Measurements from ENCODE around the gene GART. TPM values are rescaled to one million over a fixed set of nuclear protein-coding genes. Genes with fewer than 3 reads are reported as not detected.
A peak's percentile ranks its signal among the peaks of the same experiment; 100 is the strongest.
"Not testable (repeated sequence)": the region's sequence is repeated elsewhere in the genome, so short reads cannot be mapped to it uniquely, and the experiment has no call there.

Gene GART
- total and polyA plus RNA-seq, 4 donors: 13.6 to 60.6 (median 41.3) TPM

- H3K4me1 ChIP-seq (ENCODE audit: control insufficient read depth in 1 of 2, insufficient read depth in 2 of 2, low read length in 2 of 2): no peaks in the 10 kb centered on the region
- H3K27me3 ChIP-seq (ENCODE audit: control insufficient read depth in 1 of 2, insufficient read depth in 2 of 2, low read length in 1 of 2): no peaks in the 10 kb centered on the region
- H3K36me3 ChIP-seq (ENCODE audit: control insufficient read depth in 1 of 2, insufficient read depth in 2 of 2, low read length in 1 of 2): peaks cover 0 to 13% of the 10 kb centered on the region in 2 donors
- H3K4me3 ChIP-seq (ENCODE audit: low read length in 2 of 2): no peak overlapping the region
- DNase-seq: no peak
- 96 to 99% methylated on average over 4 of the region's 4 CpGs for WGBS, 2 donors
- H3K27ac ChIP-seq (ENCODE audit: low read depth in 1 of 2, low read length in 2 of 2): no peak overlapping the region
- no peaks in the 10 kb centered on the region for H3K9me3 ChIP-seq (ENCODE audit: control insufficient read depth, low read length)
- intact Hi-C loops (cut with DNase I): no loop called here
- no peak for ATAC-seq (ENCODE audit: low FRiP score)
These were observed 30.3 kb downstream of the GART start for GRCh38 chr21:33511639-33512038.

GRCh38 chr21:33510826-33511225 lies 31.1 kb downstream of the GART start:
- 91% methylated on average over 8 of the region's 8 CpGs for WGBS, 2 donors
- Histone ChIP-seq H3K27me3 (ENCODE audit: control insufficient read depth in 1 of 2, insufficient read depth in 2 of 2, low read length in 1 of 2) (no peaks in the 10 kb centered on the region), H3K9me3 (ENCODE audit: control insufficient read depth, low read length) (no peaks in the 10 kb centered on the region), H3K36me3 (ENCODE audit: control insufficient read depth in 1 of 2, insufficient read depth in 2 of 2, low read length in 1 of 2) (peaks cover 0 to 13% of the 10 kb centered on the region in 2 donors), H3K4me3 (ENCODE audit: low read length in 2 of 2) (no peak overlapping the region), H3K27ac (ENCODE audit: low read depth in 1 of 2, low read length in 2 of 2) (no peak overlapping the region), H3K4me1 (ENCODE audit: control insufficient read depth in 1 of 2, insufficient read depth in 2 of 2, low read length in 2 of 2) (no peaks in the 10 kb centered on the region)
- no peak for DNase-seq
- ATAC-seq (ENCODE audit: low FRiP score): no peak
- intact Hi-C loops (cut with DNase I): no loop called here

- H3K27ac ChIP-seq (ENCODE audit: low read depth in 1 of 2, low read length in 2 of 2); DNase-seq; H3K4me1 ChIP-seq (ENCODE audit: control insufficient read depth in 1 of 2, insufficient read depth in 2 of 2, low read length in 2 of 2); H3K4me3 ChIP-seq (ENCODE audit: low read length in 2 of 2); H3K27me3 ChIP-seq (ENCODE audit: control insufficient read depth in 1 of 2, insufficient read depth in 2 of 2, low read length in 1 of 2); ATAC-seq (ENCODE audit: low FRiP score); intact Hi-C loops (cut with DNase I); H3K9me3 ChIP-seq (ENCODE audit: control insufficient read depth, low read length): not testable (repeated sequence)
- peaks cover 0 to 11% of the 10 kb centered on the region in 2 donors for H3K36me3 ChIP-seq (ENCODE audit: control insufficient read depth in 1 of 2, insufficient read depth in 2 of 2, low read length in 1 of 2)
- 95 to 100% methylated on average over 1 of the region's 1 CpG for WGBS, 2 donors
These were observed 34.9 kb downstream of the GART start for GRCh38 chr21:33507003-33507402.

DNA sequence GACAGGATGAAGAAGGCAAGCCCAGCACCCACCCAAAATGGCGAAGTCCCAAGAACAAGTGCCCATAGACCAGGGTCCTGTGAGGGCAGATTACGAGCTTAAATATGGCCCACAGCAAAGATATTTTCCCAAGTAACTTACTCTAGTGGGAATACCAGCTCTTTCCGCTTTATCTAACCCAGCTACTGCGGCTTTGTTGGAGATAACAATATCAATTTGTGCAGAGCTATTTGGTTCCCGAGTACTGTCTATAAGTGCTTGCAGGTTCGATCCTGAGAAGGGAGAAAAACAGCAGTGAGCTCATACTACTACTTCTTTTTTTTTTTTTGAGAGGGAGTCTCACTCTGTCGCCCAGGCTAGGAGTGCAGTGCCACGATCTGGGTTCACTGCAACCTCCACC lies 36.1 kb downstream of the GART start:
- H3K4me3 ChIP-seq (ENCODE audit: low read length in 2 of 2): no peak overlapping the region
- peaks cover 0 to 8% of the 10 kb centered on the region in 2 donors for H3K36me3 ChIP-seq (ENCODE audit: control insufficient read depth in 1 of 2, insufficient read depth in 2 of 2, low read length in 1 of 2)
- intact Hi-C loops (cut with DNase I): no loop called here
- 94 to 95% methylated on average over 8 of the region's 8 CpGs for WGBS, 2 donors
- no peak for DNase-seq
- ATAC-seq (ENCODE audit: low FRiP score): no peak
- no peaks in the 10 kb centered on the region for H3K9me3 ChIP-seq (ENCODE audit: control insufficient read depth, low read length)
- no peaks in the 10 kb centered on the region for H3K27me3 ChIP-seq (ENCODE audit: control insufficient read depth in 1 of 2, insufficient read depth in 2 of 2, low read length in 1 of 2)
- no peak overlapping the region for H3K27ac ChIP-seq (ENCODE audit: low read depth in 1 of 2, low read length in 2 of 2)
- H3K4me1 ChIP-seq (ENCODE audit: control insufficient read depth in 1 of 2, insufficient read depth in 2 of 2, low read length in 2 of 2): no peaks in the 10 kb centered on the region

GRCh38 chr21:33496345-33496744 lies 45.6 kb downstream of the GART start:
- 55 to 61% methylated on average over 7 of the region's 7 CpGs for WGBS, 2 donors
- H3K27me3 ChIP-seq (ENCODE audit: control insufficient read depth in 1 of 2, insufficient read depth in 2 of 2, low read length in 1 of 2): no peaks in the 10 kb centered on the region
- intact Hi-C loops (cut with DNase I): no loop called here
- ATAC-seq (ENCODE audit: low FRiP score) (no peak), DNase-seq (no peak)
- no peaks in the 10 kb centered on the region for H3K4me1 ChIP-seq (ENCODE audit: control insufficient read depth in 1 of 2, insufficient read depth in 2 of 2, low read length in 2 of 2)
- no peaks in the 10 kb centered on the region for H3K36me3 ChIP-seq (ENCODE audit: control insufficient read depth in 1 of 2, insufficient read depth in 2 of 2, low read length in 1 of 2)
- H3K4me3 ChIP-seq (ENCODE audit: low read length in 2 of 2): no peak overlapping the region
- H3K27ac ChIP-seq (ENCODE audit: low read depth in 1 of 2, low read length in 2 of 2): no peak overlapping the region
- no peaks in the 10 kb centered on the region for H3K9me3 ChIP-seq (ENCODE audit: control insufficient read depth, low read length)

- H3K27ac ChIP-seq (ENCODE audit: low read depth in 1 of 2, low read length in 2 of 2): no peak overlapping the region
- H3K4me1 ChIP-seq (ENCODE audit: control insufficient read depth in 1 of 2, insufficient read depth in 2 of 2, low read length in 2 of 2): no peaks in the 10 kb centered on the region
- H3K9me3 ChIP-seq (ENCODE audit: control insufficient read depth, low read length): no peaks in the 10 kb centered on the region
- DNase-seq (no peak), ATAC-seq (ENCODE audit: low FRiP score) (no peak)
- H3K4me3 ChIP-seq (ENCODE audit: low read length in 2 of 2): no peak overlapping the region
- no peaks in the 10 kb centered on the region for H3K36me3 ChIP-seq (ENCODE audit: control insufficient read depth in 1 of 2, insufficient read depth in 2 of 2, low read length in 1 of 2)
- no peaks in the 10 kb centered on the region for H3K27me3 ChIP-seq (ENCODE audit: control insufficient read depth in 1 of 2, insufficient read depth in 2 of 2, low read length in 1 of 2)
- WGBS, 2 donors: 49 to 60% methylated on average over 4 of the region's 4 CpGs
- intact Hi-C loops (cut with DNase I): no loop called here
These were observed 46.2 kb downstream of the GART start for GRCh38 chr21:33495743-33496142.

DNA sequence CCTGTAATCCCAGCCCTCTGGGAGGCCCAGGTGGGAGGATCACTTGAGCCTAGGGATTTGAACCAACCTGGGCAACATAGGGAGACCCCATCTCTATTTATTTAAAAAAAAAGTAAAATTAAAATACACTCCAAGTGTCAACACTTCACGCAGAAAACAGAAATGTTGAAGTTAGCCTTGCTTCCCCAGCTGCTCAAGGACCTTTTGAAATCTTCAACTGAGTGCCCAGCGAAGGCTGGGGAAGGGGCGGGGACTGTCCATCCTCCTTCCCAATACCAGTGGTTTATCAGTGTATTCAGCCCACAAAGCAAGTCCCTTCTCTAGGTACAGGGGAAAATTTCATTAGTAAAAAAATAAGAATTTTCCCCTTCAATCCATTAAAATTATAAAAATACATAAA lies 48.2 kb downstream of the GART start:
- DNase-seq: no peak
- Histone ChIP-seq H3K4me1 (ENCODE audit: control insufficient read depth in 1 of 2, insufficient read depth in 2 of 2, low read length in 2 of 2) (no peaks in the 10 kb centered on the region), H3K27ac (ENCODE audit: low read depth in 1 of 2, low read length in 2 of 2) (no peak overlapping the region), H3K9me3 (ENCODE audit: control insufficient read depth, low read length) (no peaks in the 10 kb centered on the region), H3K4me3 (ENCODE audit: low read length in 2 of 2) (no peak overlapping the region), H3K27me3 (ENCODE audit: control insufficient read depth in 1 of 2, insufficient read depth in 2 of 2, low read length in 1 of 2) (no peaks in the 10 kb centered on the region), H3K36me3 (ENCODE audit: control insufficient read depth in 1 of 2, insufficient read depth in 2 of 2, low read length in 1 of 2) (peaks cover 0 to under 1% of the 10 kb centered on the region in 2 donors)
- intact Hi-C loops (cut with DNase I): no loop called here
- WGBS, 2 donors: 85 to 87% methylated on average over 3 of the region's 3 CpGs
- ATAC-seq (ENCODE audit: low FRiP score): no peak

DNA sequence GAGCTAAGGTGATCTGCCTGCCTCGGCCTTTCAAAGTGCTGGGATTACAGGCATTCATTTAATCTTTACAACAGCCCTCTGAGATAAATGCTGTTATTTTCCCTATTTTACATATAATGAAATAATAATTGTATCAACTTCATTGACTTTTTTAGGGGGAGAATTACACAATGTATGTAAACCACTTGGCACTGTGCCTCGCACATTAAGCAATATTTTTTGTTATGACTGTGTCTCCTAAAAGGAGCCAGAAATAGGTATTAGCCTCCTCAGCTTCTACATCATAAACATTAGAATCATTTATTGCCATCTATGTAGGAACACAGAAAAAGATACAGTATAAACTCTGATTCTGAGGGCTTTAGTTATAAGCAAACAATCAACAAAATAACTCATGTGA lies 49.3 kb downstream of the GART start:
- DNase-seq (no peak), ATAC-seq (ENCODE audit: low FRiP score) (no peak)
- WGBS, 2 donors: 37 to 43% methylated on average over 2 of the region's 2 CpGs
- H3K9me3 ChIP-seq (ENCODE audit: control insufficient read depth, low read length): no peaks in the 10 kb centered on the region
- intact Hi-C loops (cut with DNase I): no loop called here
- H3K4me3 ChIP-seq (ENCODE audit: low read length in 2 of 2): no peak overlapping the region
- peaks cover 0 to 4% of the 10 kb centered on the region in 2 donors for H3K36me3 ChIP-seq (ENCODE audit: control insufficient read depth in 1 of 2, insufficient read depth in 2 of 2, low read length in 1 of 2)
- no peaks in the 10 kb centered on the region for H3K27me3 ChIP-seq (ENCODE audit: control insufficient read depth in 1 of 2, insufficient read depth in 2 of 2, low read length in 1 of 2)
- no peak overlapping the region for H3K27ac ChIP-seq (ENCODE audit: low read depth in 1 of 2, low read length in 2 of 2)
- no peaks in the 10 kb centered on the region for H3K4me1 ChIP-seq (ENCODE audit: control insufficient read depth in 1 of 2, insufficient read depth in 2 of 2, low read length in 2 of 2)

DNA sequence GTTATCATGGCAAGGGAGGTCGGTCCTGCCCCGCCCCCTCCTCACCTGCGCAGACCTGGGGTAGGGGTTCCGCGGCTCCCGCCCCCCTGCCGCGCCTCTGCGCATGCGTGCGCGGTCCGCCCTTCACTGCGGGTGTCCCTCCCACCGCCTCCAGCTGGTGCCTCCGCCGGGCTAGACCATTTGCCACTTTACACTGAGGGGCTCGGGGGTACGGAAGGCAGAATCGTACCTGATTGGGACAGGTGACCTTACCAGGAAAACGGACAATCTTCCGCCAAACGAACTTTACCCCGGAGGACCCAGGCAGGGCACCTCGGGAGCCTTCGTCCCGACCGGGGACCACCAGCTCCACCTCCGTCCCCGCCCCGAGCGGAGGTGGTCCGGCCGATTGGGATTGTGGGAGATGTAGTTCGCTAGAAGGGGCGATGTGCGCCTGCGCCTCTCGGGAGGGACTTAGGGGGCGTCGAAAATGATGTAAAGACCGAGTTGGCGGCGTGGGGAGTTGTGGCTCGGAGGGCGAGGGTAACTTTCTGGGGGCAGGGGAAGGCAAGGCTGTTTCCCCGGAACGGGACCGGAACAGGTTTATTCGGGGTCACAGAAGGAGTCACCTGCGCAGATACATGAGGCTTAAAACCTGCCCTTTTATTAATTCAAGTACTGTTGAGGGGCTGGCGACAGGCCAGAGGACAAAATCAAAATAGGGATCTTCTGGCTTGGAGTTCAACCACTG lies 50.4 kb downstream of the GART start, which contains the start of gene DNAJC28:
DNAJC28 (minus strand) TSS at position 344 of the 730 bp plus-strand sequence. CDS start 2,323 bp downstream, outside the sequence.
- H3K27ac ChIP-seq (ENCODE audit: low read depth in 1 of 2, low read length in 2 of 2): peak within 1 kb of the TSS in 1 of 2 donors; percentile 32
- WGBS, 2 donors: 0% methylated on average over 47 to 52 of the region's 52 CpGs
- ATAC-seq (ENCODE audit: low FRiP score): peak; percentile 98
- H3K36me3 ChIP-seq (ENCODE audit: control insufficient read depth in 1 of 2, insufficient read depth in 2 of 2, low read length in 1 of 2): peaks cover 0 to 4% of the 10 kb centered on the region in 2 donors
- peak; percentile 96 to 98 for DNase-seq
- no peaks in the 10 kb centered on the region for H3K4me1 ChIP-seq (ENCODE audit: control insufficient read depth in 1 of 2, insufficient read depth in 2 of 2, low read length in 2 of 2)
- peak within 1 kb of the TSS; percentile 27 to 66 for H3K4me3 ChIP-seq (ENCODE audit: low read length in 2 of 2)
- H3K9me3 ChIP-seq (ENCODE audit: control insufficient read depth, low read length): no peaks in the 10 kb centered on the region
- intact Hi-C loops (cut with DNase I): no loop called here
- H3K27me3 ChIP-seq (ENCODE audit: control insufficient read depth in 1 of 2, insufficient read depth in 2 of 2, low read length in 1 of 2): no peaks in the 10 kb centered on the region

Measured in aorta (tissue), 5 donors.